GM18517 (cell line): ENCODE data around the gene SMIM36.
"Not testable (repeated sequence)": the region's sequence is repeated elsewhere in the genome, so short reads cannot be mapped to it uniquely, and the experiment has no call there.

Experiments
- ATAC-seq: cut with Tn5 transposase; IDR thresholded peaks from one replicate; pipeline ENCODE4 v1.9.1; 2021; ENCODE audit warnings: mild to moderate bottlenecking, moderate library complexity; ENCODE audit not compliant: unreplicated experiment

SMIM36 gene

DNA sequence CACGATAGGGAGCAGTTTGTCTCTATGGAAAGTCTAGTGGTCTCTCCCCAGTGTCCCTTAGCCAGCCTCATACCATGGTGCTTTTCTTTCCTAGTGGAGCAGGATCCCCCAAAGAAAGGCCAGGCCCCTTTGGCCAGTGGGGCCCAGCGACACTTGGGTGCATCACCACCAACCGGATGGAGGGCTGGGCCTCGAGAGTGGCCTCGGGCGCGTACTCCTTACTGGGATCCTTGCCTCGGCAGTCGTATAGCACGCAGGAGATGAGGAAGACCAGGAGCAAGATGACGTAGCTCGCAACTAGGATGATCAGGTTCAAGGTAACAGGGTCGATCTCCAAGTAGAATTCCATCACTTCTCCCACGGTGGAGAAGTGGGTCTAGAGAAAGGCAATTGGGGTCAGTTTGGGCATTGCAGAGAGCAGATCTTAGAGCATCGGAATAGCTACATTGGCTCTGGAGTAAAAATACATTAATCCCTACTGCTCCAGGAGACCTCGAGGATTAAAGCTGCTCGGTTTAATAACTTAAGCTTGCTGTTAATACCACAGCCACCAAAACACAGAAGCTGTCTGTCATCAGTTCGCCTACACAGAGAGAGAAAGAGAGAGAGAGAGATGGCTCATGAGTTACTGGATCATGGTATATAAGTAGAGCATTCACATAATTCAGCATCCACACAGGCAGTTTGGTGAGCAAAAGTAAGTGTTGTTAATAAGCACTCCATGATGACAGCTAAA lies at the start of gene SMIM36:
SMIM36 (minus strand) TSS at position 467 of the 736 bp plus-strand sequence.
- ATAC-seq, result no peak

DNA sequence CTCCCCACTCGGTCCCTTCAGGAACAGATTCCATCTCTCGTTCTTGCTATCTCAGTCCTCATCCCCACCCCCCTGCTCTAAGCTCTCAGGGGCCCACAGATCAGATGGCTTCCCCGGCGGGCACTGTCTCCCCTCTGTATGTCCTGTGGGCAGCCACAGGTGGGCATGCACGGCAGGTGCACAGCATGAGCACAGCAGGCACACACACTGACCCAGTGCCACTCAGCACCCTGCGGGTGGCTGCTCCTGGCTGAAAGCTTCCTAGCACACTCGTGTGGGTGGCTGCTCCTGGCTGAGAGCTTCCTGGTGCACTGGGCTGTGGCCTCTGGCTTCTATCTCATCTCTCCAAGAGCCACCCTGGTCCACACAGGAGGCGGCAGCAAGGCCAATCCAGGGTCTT lies 44.5 kb upstream of the SMIM36 start:
- ATAC-seq, result no peak

DNA sequence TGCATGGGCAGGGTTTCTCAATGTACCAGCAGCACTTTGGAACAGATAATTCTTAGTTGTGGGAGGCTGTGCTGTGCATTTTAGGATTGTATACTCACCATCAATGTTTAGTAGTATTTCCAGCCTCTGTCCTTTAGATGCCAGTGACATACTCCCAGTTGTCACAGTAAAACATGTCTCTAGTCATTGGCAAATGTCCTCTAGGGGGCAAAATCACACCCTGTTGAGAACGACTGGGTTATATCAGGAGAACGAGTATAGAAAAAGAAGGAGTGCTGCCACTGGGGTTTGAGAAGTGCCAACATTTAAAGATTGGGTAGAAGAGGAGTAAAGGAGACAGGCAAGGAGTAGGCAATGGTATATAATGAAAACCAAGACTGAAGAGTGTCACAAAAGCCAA lies 37.9 kb upstream of the SMIM36 start:
- ATAC-seq, result no peak

DNA sequence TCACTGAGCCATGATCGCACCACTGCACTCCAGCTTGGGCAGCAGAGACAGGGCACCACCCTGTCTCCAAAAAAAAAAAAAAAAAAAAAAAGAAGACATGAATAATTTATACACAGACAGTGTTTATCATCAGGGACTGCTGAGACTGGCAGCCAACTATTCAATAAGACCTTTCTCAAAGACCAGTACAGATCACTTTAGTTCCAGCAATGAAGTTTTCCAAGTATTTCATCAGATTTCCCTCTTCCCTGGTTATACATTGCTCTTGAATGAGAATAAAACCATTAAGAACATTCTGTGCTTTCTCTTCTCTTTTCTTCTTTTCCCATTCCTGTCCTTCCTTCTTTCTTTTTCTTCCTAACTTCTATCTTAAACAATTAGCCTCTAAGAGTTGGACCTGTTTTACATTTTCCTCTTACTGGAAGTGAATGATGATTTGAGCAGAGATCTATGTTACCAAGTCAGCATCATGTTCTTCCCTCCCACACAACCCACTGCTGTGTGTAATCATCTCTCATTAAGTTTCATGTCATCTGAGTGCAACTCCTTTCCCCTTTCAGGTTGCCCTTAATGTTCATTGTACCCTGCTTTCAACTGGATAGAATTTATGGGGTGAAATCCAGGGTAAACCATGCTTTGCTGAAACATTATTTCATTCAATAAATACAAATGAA lies 35.9 kb upstream of the SMIM36 start:
- no peak for ATAC-seq

DNA sequence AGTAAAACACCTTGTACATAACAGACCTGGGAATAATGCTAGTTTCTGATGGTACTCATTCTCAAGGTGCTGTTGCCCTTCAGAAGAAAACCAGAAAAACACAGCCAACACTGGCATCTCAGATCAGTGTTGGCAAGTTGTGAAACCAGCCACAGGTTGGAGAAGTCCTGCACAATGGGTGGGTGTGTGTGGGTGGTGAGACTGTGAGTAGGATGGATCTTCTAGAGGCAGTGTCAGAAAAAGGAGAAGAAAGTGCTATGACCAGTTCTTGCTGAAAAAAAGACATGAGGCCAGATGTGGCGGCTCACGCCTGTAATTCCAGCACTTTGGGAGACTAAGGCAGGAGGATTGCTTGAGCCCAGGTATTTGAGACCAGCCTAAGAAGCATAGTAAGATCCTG lies 35.2 kb upstream of the SMIM36 start:
- no peak for ATAC-seq

DNA sequence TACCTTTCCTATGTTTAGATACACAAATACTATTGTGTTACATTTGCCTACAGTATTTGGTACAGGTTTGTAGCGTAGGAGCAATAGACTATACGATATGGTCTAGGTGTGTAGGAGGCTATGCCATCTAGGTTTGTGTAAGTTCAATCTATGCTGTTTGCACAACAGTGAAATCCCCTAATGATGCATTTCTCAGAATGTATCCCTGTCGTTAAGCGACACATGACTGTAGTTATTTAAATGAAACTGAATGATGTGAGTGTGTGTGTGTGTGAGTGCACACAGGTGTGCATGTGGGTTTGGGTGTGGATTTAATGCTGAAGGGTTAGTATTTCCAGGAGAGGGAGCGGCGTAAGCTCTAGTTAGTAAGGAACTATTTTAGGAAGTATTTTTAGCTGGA lies 34.6 kb upstream of the SMIM36 start:
- no peak for ATAC-seq

DNA sequence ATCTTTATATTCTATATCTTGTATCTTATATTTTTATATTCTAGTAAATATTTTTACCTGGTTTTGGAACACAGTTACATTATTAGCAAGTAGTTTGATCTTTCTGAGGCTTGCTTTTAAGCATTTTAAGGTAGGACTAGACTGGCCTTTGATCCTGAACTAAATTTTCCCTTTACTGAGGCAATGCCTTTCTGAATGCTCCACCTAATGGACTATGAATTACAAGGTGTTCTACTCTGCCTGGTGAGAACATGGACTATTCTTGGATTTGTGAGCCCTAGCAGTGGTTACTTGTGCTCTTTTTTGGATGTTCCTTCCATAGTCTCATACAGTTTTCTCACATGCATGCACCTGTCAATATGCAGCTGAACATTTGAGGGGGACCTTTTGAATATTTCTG lies 32.5 kb upstream of the SMIM36 start:
- ATAC-seq, result no peak

DNA sequence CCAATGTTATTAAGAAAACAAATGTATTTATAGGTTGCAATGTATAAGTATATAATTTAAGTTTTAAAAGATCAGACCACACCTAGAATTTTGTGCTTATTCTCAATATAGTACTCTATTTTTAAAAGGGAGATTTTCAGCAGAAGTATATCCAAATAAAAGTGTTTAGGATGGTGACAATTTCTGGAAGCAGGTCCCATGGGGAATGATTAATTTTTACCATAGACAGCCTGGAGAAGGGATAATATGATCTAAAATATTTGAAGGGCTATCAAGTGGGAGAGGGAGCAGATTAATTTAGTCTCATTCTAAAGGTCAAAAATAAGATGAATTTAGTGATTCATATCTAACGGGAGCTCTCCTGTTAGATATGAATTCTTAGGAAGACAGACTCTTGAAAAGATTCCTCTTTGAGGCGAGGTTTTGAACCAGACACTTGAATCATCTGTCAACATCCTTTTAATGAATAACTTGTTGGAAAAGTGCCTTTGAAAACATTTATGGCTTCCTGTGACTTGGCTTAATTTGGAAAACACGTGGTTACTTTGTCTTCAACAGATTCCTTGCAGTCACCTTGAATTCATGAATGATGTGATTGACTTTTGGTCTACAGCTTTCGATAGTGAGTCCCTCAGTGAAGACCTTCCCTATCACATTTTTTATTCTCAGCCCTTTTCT lies 29.3 kb upstream of the SMIM36 start:
- no peak for ATAC-seq

DNA sequence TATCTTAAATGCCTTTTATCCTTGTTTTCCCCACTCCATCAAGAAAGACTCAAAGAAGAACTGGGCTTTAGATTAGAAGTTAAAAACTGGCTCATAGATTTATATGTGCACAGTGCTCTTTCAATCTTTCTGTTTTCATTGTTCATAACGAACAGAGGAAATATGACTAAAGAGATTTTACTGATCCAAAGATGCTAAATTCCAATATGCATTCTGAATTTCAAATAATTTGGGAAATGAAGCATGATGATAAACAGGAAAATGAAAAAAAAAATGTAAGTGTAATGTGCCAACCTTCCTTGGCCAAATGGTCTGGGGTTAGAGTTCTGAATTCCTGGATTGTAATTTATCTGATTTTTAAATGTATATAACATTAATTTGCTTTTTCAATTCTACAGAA lies 25.0 kb upstream of the SMIM36 start:
- no peak for ATAC-seq

DNA sequence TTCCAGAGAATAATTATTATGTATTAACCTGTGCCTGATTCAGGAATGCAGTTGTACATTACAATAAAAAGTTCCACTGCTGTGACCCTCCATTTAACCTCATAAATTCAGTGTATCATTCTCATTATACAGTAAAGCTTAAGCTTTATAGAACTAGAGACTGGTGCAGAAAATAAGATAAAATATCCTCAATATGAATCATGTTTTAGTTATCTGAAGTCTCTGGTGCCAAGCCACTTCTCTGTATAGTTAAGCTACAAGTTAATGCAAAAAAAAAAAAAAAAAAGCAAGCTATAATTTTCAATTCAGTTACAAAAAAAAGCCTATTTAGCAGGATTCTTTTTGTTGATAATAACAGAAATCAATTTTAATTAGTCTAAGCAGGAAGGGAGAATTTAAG lies 22.4 kb upstream of the SMIM36 start:
- no peak for ATAC-seq

DNA sequence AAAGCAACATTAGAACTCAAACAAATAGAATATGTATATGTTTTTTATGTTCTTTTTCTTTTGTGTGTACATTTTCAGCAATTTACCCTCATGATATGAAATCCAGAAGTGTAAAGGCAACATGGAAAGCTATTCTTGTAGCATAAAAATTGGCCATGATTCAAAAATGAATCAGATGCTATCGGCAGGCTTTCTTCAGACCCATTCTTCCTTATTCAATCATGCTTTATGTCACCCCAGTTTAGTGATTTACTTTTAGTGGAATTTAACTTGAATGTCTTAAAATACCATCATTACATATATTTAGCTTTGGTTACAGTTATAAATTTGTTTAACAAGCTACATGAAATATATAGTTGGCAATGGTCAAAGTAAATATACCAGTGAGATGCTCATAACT lies 21.4 kb upstream of the SMIM36 start:
- no peak for ATAC-seq

DNA sequence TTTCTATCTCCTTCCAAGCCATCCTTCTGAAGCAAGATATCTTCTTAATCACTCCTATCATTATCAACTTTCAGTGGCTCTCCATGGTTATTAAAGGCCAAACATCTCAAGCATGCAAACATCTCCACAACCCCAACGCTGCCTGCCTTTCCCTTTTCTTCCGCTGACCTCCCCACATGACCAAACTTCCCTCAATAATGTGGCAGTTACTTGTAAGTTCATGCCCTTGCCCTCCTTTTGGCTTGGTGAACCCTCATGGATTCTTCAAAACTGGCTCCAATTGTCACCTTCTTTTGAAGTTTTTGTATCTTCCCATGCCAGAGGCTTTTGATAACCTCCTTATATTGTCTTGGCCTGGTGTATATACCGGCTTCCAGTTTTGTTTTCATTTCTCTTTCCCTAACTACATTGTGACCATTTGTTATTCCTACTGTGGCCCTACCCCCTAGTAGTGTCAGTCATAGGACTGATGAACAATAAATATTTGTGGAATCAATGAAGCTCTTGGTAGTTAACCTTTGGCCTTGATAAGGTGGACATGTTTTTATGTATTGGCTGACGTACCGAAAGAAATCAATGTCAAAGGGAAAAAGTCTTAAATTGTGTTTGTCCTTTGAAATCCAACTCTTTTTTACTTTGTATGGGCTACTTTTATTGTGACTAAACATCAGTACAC lies 19.9 kb upstream of the SMIM36 start:
- no peak for ATAC-seq

DNA sequence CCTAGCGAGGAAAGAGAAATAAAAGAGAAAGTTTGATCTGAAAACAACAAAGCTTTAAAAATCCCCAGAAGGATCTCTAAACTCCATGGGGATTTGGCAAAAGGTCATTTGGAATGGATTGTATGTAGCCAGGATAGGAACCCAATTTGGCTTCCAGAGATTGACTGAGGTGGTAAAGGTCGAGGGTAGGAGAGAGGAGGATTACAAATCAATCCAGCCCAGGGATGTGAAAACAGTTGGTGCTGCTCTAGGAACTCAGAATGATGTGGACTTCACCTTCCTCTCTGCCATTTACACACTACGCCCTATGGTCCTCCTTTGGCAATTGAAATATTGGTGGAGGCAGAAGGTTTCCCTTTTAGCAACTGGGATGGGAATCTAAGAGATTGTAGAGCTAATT lies 18.8 kb upstream of the SMIM36 start:
- ATAC-seq, result no peak

DNA sequence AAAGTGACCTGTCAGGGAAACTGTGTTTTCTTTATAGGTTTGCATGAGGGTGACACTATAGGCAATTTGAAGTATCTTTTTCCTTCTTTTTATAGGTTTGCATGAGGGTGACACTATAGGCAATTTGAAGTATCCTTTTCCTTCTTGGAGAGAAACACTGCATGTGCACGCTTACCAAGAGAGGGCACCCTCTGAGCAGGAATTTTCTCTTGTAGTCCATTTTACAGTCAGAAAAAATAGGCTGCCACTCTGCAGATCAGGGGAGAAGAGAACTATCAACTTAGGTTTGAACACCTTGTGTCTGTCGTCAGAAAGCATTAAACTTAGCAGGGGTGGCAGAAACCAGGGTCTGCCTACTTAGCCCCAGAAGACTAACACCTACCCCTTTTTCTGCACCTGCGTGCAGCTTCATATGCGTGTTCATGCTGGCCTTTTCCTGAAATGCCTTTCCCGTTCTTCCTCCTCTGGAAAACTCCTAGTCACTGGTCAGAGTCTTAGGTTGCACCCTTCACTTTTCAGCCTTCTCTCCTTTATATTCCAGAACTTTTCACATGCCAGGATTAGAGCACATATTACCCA lies 16.4 kb upstream of the SMIM36 start:
- no peak for ATAC-seq

DNA sequence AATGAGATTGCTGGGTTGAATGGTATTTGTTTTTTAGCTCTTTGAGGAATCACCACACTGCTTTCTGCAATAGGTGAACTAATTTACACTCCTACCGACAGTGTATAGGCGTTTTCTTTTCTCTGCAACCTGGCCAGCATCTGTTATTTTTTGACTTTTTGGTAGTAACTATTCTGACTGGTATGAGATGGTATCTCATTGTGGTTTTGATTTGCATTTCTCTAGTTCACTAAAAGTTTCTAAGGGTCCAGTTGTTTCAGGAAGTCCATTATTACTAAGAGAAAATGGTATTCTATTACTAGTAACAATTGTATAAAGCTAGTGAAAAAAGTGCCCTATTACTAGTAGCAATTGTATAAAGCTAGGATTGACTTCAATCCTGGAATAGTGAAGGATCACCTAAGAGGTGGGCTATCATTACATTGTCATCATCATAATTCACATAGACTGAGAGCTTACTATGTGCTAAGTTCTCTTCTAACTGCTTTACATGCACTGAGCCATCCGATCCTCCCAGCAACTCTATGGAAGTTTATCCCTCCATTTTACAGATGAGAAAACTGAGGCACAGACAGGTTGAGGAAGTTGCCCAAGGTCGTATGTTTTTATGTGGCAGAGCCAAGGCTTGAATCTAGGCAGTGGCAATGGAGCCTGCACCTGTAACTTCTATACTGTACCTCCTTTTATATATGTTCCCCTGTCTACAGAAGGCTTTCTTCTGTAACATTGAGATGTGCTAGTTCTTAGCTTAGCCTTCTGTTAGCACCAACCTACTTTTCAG lies 13.4 kb upstream of the SMIM36 start:
- ATAC-seq, result peak; percentile 66

DNA sequence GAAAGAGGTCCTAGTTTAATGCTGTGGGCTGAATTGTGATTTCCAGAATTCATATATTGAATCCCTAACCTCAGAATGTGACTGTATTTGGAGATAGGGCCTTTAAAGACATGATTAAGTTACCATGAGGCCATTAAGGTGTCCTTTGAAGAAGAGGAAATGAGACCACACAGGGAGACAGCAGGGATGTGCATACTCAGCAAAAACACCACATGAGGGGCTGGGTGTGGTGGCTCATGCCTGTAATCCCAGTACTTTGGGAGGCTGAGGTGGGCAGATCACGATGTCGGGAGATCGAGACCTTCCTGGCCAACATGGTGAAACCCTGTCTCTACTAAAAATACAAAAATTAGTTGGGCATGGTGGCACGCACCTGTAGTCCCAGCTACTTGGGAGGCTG lies 11.8 kb upstream of the SMIM36 start:
- ATAC-seq, result not testable (repeated sequence)

DNA sequence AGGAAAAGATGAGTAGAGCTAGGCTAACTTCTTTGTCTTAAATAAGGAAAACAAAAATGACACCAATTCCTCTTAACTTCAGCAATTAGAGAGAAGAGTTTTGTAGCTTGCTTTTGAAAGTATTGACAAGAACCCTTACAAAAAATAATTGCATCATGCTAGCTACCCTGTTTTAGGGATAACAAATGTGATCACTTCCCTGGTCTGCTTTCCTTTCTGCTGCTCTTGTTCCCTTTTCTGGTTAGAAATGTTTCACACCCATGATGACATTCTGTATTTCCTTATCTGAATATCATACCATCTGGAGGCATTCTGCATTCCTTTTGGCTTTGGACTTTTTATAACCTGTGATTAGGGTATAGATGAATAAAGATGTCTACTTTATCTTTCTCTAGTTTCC lies 9.9 kb upstream of the SMIM36 start:
- no peak for ATAC-seq

DNA sequence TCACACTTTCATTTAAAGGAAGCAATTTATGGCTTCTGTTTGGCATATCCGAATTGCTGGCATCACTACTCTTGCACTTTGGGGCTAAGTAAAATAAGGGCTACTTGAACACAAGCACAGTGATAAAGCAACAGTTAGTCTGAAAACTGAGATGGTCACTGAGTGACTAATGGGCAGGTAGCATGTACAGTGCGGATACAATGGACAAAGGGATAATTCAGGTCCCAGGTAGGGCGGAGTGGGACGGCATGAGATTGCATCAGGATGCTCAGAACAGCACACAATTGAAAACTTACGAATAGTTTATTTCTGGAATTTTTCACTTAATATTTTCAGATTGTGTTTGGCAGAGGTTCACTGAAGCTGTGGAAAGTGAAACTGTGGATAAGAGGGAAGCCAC lies 9.2 kb upstream of the SMIM36 start:
- ATAC-seq, result no peak

DNA sequence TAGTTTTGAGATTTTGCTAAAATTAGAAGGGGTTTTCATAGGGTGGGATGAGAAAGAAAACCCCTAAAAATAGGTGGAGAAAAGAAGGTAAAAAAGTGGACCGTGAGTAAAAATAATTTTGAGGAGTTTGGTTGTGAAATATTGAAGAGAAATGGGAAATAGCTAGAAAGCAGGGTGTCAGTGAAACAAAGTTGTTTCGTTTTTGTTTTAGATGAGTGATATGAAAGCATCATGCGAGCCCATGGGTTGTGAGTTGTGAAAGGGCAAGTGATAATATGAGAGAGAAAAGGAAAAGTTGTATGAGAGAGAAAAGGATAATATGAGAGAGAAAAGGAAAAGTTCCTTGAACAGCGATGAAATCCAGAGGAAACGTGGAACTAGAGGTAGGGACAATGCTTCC lies 7.3 kb upstream of the SMIM36 start:
- no peak for ATAC-seq

DNA sequence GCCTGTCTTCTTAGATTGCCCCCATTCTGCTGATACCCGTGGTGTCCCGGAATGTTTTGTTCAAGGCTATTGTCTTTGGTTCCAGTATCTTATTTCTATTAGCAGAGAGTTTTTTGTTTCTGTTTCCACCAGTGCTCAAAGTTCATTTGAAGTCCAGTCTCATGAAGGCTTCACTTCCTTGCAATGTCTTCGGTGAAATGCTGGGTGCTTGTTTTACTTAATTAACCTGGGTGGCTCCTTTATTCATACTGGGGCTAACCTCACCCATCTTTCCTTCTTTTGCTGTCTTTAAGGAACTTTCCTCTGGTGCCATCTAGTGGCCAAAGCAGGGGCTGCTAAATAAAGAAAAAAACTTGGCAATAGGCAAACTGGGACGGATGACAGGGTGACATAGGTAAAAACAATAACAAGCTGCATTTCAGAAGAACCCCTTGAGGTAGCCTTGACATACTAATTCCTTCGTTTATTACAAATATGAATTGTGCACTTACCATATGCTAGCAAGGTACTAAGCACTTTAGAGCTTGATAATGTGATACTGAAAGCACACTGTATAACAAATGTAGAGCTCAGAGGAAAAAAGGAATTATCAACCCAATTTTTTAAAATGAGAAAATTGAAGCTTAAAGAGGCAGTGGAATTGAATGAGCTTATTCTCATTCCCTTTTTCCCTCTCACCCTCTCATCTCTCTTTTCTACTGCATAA lies 2.8 kb upstream of the SMIM36 start:
- peak; percentile 74 for ATAC-seq
